Measurements from ENCODE around the gene ZNF618. TPM values are rescaled to one million over a fixed set of nuclear protein-coding genes. Genes with fewer than 3 reads are reported as not detected.

ZNF618 gene
- total RNA-seq, 1 experiment from 2014 or later: 22.0 TPM

Other genes with a start within 250 kb of the ZNF618 start
- gene AMBP, start 202.0 kb downstream of the ZNF618 start, total RNA-seq (2021): 3.3 to 3.6 TPM (median 3.5 TPM) in 3 replicates
- gene KIF12, start 223.0 kb downstream of the ZNF618 start, total RNA-seq (2021): 3.0 to 4.0 TPM (median 3.1 TPM) in 3 replicates